GM21786 (cell line): ENCODE measurements around the gene CABLES1.
"Not testable (repeated sequence)": the region's sequence is repeated elsewhere in the genome, so short reads cannot be mapped to it uniquely, and the experiment has no call there.

Experiments used
- ATAC-seq: cut with Tn5 transposase; IDR thresholded peaks from one replicate; pipeline ENCODE4 v1.9.1; 2021; ENCODE audit not compliant: unreplicated experiment

Gene CABLES1

GRCh38 chr18:23134780-23135549, at the start of gene CABLES1:
Gene CABLES1, plus strand, starts transcription at chr18:23135485. Its CDS starts 278 bp downstream, at chr18:23135763.
- no peak for ATAC-seq

GRCh38 chr18:23087352-23087751, 47.9 kb upstream of the CABLES1 start:
- ATAC-seq = no peak

GRCh38 chr18:23088310-23088709, 47.0 kb upstream of the CABLES1 start:
- ATAC-seq = no peak

- ATAC-seq = peak; percentile 86
Measured at GRCh38 chr18:23091017-23091993, 44.0 kb upstream of the CABLES1 start.

- ATAC-seq = no peak
Measured at GRCh38 chr18:23092121-23092520, 43.2 kb upstream of the CABLES1 start.

GRCh38 chr18:23093130-23093529, 42.2 kb upstream of the CABLES1 start:
- ATAC-seq = not testable (repeated sequence)

GRCh38 chr18:23093772-23094171, 41.5 kb upstream of the CABLES1 start:
- ATAC-seq = no peak

GRCh38 chr18:23094411-23095190, 40.7 kb upstream of the CABLES1 start:
- ATAC-seq = no peak

GRCh38 chr18:23095463-23095862, 39.8 kb upstream of the CABLES1 start:
- no peak for ATAC-seq

GRCh38 chr18:23097016-23097415, 38.3 kb upstream of the CABLES1 start:
- not testable (repeated sequence) for ATAC-seq

- ATAC-seq = no peak
Measured at GRCh38 chr18:23099621-23100020, 35.7 kb upstream of the CABLES1 start.

GRCh38 chr18:23101861-23102432, 33.3 kb upstream of the CABLES1 start:
- no peak for ATAC-seq

GRCh38 chr18:23102493-23103261, 32.6 kb upstream of the CABLES1 start:
- ATAC-seq = no peak

- ATAC-seq = no peak
Measured at GRCh38 chr18:23103449-23103848, 31.8 kb upstream of the CABLES1 start.

GRCh38 chr18:23105030-23105429, 30.3 kb upstream of the CABLES1 start:
- ATAC-seq = no peak

- no peak for ATAC-seq
Measured at GRCh38 chr18:23105581-23106219, 29.6 kb upstream of the CABLES1 start.

GRCh38 chr18:23106575-23106974, 28.7 kb upstream of the CABLES1 start:
- ATAC-seq = no peak

GRCh38 chr18:23107718-23108117, 27.6 kb upstream of the CABLES1 start:
- ATAC-seq = no peak

GRCh38 chr18:23108496-23108895, 26.8 kb upstream of the CABLES1 start:
- ATAC-seq = no peak
